Gastroesophageal sphincter (tissue), 4 donors: ENCODE results near the gene CDH4. TPM values are rescaled to one million over a fixed set of nuclear protein-coding genes. Genes with fewer than 3 reads are reported as not detected.

Experiments used
- ATAC-seq: fragments of 150-250 bp; one replicate; pipeline ENCODE4 v1.9.1; 2016; ENCODE audit warnings: mild to moderate bottlenecking, moderate library complexity
- H3K27ac ChIP-seq, 4 donors: fragments of 200-600 bp; sonication (generic) in 3 of 4; 1 replicate in 3 of 4; 2 replicates in 1 of 4; pipeline ENCODE4 v1.5.1; 2016 to 2019
- H3K27me3 ChIP-seq: fragments of 200-600 bp; sonication (generic); one replicate; pipeline ENCODE4 v1.5.1; 2019
- H3K36me3 ChIP-seq, 2 donors: fragments of 200-600 bp; sonication (generic); one replicate each; pipeline ENCODE4 v1.5.1; 2019; ENCODE audit warnings: control low read depth in 1 of 2
- H3K4me1 ChIP-seq, 3 donors: fragments of 200-600 bp; sonication (generic); 1 replicate in 2 of 3; 2 replicates in 1 of 3; pipeline ENCODE4 v1.5.1; 2016 to 2019; ENCODE audit warnings: control low read depth in 2 of 3
- H3K4me3 ChIP-seq, 2 donors: fragments of 200-600 bp; sonication (generic); one replicate each; pipeline ENCODE4 v1.5.1; 2019; ENCODE audit warnings: mild to moderate bottlenecking in 1 of 2, moderate library complexity in 1 of 2
- H3K9me3 ChIP-seq, 3 donors: fragments of 200-600 bp; sonication (generic); one replicate each; pipeline ENCODE4 v1.5.1; 2017 to 2019; ENCODE audit warnings: control low read depth in 2 of 3
- CTCF ChIP-seq, 4 experiments: fragments of 200-600 bp in 2 of 4; fragments of 450-650 bp in 2 of 4; sonication (generic) in 1 of 4; IDR thresholded peaks; one replicate each; pipeline ENCODE4 v1.5.1; 2017 to 2019; ENCODE audit warnings: antibody characterized with exemption in 4 of 4, mild to moderate bottlenecking in 2 of 4, moderate library complexity in 2 of 4
- EP300 ChIP-seq: sonication (generic); formaldehyde crosslinking; IDR thresholded peaks from one replicate; pipeline ENCODE4 v1.6.1; 2017; ENCODE audit warnings: antibody characterized with exemption, mild to moderate bottlenecking
- POLR2A ChIP-seq, 2 donors: fragments of 450-650 bp; IDR thresholded peaks; one replicate each; pipeline ENCODE4 v1.6.1; 2017; ENCODE audit warnings: antibody characterized with exemption in 2 of 2, mild to moderate bottlenecking in 2 of 2, moderate library complexity in 1 of 2
- POLR2AphosphoS5 ChIP-seq: sonication (generic); formaldehyde crosslinking; IDR thresholded peaks from one replicate; pipeline ENCODE4 v1.6.1; 2017; ENCODE audit warnings: antibody characterized with exemption
- WGBS, 2 donors: methylation state at CpG; one replicate each; pipeline ENCODE4 v1.1.5; 2018; ENCODE audit warnings: low coverage in 1 of 2; 5-methylcytosine and 5-hydroxymethylcytosine counted together
- total RNA-seq, 4 donors: library from RNA; depleted of rRNA; stranded (reverse); fragments of >200 nt; gene quantifications; one replicate each; pipeline ENCODE4 v1.1.0, GENCODE V29; 2016

CDH4 gene
- total RNA-seq, 4 donors from 2014 or later = under 0.01 to 1.5 (median 0.42) TPM; not detected in 1

GRCh38 chr20:61459705-61460104, 207.6 kb downstream of the CDH4 start:
- H3K4me1 ChIP-seq = no peaks in the 10 kb centered on the region
- ATAC-seq = no peak
- no peaks in the 10 kb centered on the region for H3K9me3 ChIP-seq
- no peaks in the 10 kb centered on the region for H3K36me3 ChIP-seq
- H3K27ac ChIP-seq = no peak overlapping the region
- H3K4me3 ChIP-seq = no peak overlapping the region
- WGBS, 2 donors = no CpG with 5 or more reads among the region's 7 CpGs
- peaks cover 12% of the 10 kb centered on the region for H3K27me3 ChIP-seq
- TF ChIP-seq POLR2AphosphoS5 (no peak), CTCF (IDR thresholded peaks at IDR 0.05) (no peak), EP300 (no peak), POLR2A (IDR thresholded peaks at IDR 0.05) (no peak)

GRCh38 chr20:61460261-61461052, 208.4 kb downstream of the CDH4 start:
- no peaks in the 10 kb centered on the region for H3K4me1 ChIP-seq
- peaks cover 12% of the 10 kb centered on the region for H3K27me3 ChIP-seq
- 82% methylated on average over 3 of the region's 11 CpGs; no CpG with 5 or more reads in 1 of the 2 donors for WGBS, 2 donors
- H3K27ac ChIP-seq = no peak overlapping the region
- no peak for ATAC-seq
- TF ChIP-seq EP300 = no peak
- no peak for TF ChIP-seq POLR2A (IDR thresholded peaks at IDR 0.05)
- no peak for TF ChIP-seq CTCF (IDR thresholded peaks at IDR 0.05)
- no peak for TF ChIP-seq POLR2AphosphoS5
- no peaks in the 10 kb centered on the region for H3K36me3 ChIP-seq
- no peak overlapping the region for H3K4me3 ChIP-seq
- no peaks in the 10 kb centered on the region for H3K9me3 ChIP-seq

GRCh38 chr20:61461461-61461860, 209.4 kb downstream of the CDH4 start:
- Histone ChIP-seq H3K4me1 (no peaks in the 10 kb centered on the region), H3K9me3 (no peaks in the 10 kb centered on the region), H3K27me3 (peaks cover 12% of the 10 kb centered on the region), H3K4me3 (no peak overlapping the region), H3K36me3 (no peaks in the 10 kb centered on the region), H3K27ac (no peak overlapping the region)
- TF ChIP-seq POLR2AphosphoS5 (no peak), POLR2A (IDR thresholded peaks at IDR 0.05) (no peak), CTCF (IDR thresholded peaks at IDR 0.05) (no peak), EP300 (no peak)
- WGBS, 2 donors = 83 to 85% methylated on average over 2 to 7 of the region's 12 CpGs
- no peak for ATAC-seq

GRCh38 chr20:61464307-61465303, 212.5 kb downstream of the CDH4 start:
- 59 to 80% methylated on average over 4 to 6 of the region's 9 CpGs for WGBS, 2 donors
- no peak for ATAC-seq
- Histone ChIP-seq H3K27ac (no peak overlapping the region), H3K4me3 (no peak overlapping the region), H3K36me3 (no peaks in the 10 kb centered on the region), H3K27me3 (peaks cover 12% of the 10 kb centered on the region), H3K9me3 (peaks cover 0 to 14% (median 0%) of the 10 kb centered on the region in 3 donors), H3K4me1 (no peaks in the 10 kb centered on the region)
- TF ChIP-seq POLR2AphosphoS5 (no peak), EP300 (no peak), POLR2A (IDR thresholded peaks at IDR 0.05) (no peak), CTCF (IDR thresholded peaks at IDR 0.05) (no peak)
